ENCODE results near the gene AGXT2. TPM values are rescaled to one million over a fixed set of nuclear protein-coding genes. Genes with fewer than 3 reads are reported as not detected.

AGXT2 gene
- total RNA-seq, 3 donors from 2014 or later (not counting 1 experiment from before 2014, with no cell fraction given) = not detected

DNA sequence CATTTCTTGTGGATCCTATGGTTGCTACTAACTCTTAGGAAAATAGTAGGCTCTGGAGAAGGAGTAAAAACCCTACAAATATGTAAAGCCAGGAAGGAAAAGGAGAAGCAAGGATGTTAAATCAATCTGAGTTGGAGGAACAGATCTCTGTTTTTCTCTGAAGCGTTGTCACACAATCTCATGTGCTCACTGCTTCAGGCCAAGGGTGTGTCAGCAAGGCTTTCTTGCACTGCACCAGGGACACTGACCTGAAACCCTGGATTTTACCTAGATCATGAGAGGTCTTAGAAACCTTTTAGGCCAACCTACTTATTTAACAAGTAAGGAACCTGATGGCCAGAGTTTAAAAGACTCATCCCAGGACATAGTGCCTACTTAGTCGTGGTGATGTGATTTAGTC, 12.5 kb upstream of the AGXT2 start:
- H3K27ac ChIP-seq (ENCODE audit: low read length) = no peak overlapping the region
- TF ChIP-seq, protein P1, sequence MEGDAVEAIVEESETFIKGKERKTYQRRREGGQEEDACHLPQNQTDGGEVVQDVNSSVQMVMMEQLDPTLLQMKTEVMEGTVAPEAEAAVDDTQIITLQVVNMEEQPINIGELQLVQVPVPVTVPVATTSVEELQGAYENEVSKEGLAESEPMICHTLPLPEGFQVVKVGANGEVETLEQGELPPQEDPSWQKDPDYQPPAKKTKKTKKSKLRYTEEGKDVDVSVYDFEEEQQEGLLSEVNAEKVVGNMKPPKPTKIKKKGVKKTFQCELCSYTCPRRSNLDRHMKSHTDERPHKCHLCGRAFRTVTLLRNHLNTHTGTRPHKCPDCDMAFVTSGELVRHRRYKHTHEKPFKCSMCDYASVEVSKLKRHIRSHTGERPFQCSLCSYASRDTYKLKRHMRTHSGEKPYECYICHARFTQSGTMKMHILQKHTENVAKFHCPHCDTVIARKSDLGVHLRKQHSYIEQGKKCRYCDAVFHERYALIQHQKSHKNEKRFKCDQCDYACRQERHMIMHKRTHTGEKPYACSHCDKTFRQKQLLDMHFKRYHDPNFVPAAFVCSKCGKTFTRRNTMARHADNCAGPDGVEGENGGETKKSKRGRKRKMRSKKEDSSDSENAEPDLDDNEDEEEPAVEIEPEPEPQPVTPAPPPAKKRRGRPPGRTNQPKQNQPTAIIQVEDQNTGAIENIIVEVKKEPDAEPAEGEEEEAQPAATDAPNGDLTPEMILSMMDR (IDR thresholded peaks at IDR 0.05) = no peak
- WGBS (ENCODE audit: insufficient coverage) = 95% methylated on average over 2 of the region's 2 CpGs
- ATAC-seq (no peak), DNase-seq (no peak)
- Mint-ChIP-seq H3K27ac (no peak overlapping the region), H3K36me3 (no peaks in the 10 kb centered on the region), H3K27me3 (ENCODE audit: low read depth in 2 of 2) (peaks cover 0 to 3% of the 10 kb centered on the region in 2 donors), H3K4me3 (no peak overlapping the region), H3K4me1 (no peaks in the 10 kb centered on the region), H3K9me3 (no peaks in the 10 kb centered on the region)
- no peak overlapping the region for H3K4me3 ChIP-seq (ENCODE audit: low read length)
- intact Hi-C loops (cut with micrococcal nuclease) = no loop called here
- H3K36me3 ChIP-seq (ENCODE audit: control insufficient read depth, insufficient read depth, low read length) = no peaks in the 10 kb centered on the region
- H3K9me3 ChIP-seq (ENCODE audit: control insufficient read depth, insufficient read depth, low read length) = no peaks in the 10 kb centered on the region
- H3K27me3 ChIP-seq (ENCODE audit: control insufficient read depth, insufficient read depth, low read length) = no peaks in the 10 kb centered on the region
- H3K4me1 ChIP-seq (ENCODE audit: control insufficient read depth, insufficient read depth, low read length) = no peaks in the 10 kb centered on the region

DNA sequence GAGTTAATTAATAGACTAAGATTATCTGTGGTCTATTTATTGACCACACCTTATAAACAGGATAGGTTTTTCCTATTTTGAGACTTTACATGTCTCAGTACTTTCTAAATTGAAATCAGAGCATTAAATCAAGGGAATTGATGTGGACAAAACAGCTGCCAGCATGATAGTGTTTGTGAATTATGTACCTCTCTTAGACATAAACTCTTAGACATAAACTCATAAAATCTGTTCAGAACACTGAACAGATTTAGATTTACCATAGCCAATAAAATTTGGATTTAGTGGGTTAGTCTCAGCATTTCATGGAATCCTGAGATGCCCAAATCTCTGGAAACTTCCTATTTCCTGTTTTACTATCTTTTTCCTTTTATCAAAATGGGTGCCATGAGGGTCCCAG, 11.5 kb upstream of the AGXT2 start:
- TF ChIP-seq, protein P1 (IDR thresholded peaks at IDR 0.05) = no peak
- Mint-ChIP-seq H3K27me3 (ENCODE audit: low read depth in 2 of 2) (peaks cover 3 to 5% of the 10 kb centered on the region in 2 donors), H3K9me3 (no peaks in the 10 kb centered on the region), H3K27ac (no peak overlapping the region), H3K4me3 (no peak overlapping the region), H3K4me1 (no peaks in the 10 kb centered on the region), H3K36me3 (no peaks in the 10 kb centered on the region)
- Histone ChIP-seq H3K4me1 (ENCODE audit: control insufficient read depth, insufficient read depth, low read length) (no peaks in the 10 kb centered on the region), H3K27me3 (ENCODE audit: control insufficient read depth, insufficient read depth, low read length) (no peaks in the 10 kb centered on the region), H3K9me3 (ENCODE audit: control insufficient read depth, insufficient read depth, low read length) (no peaks in the 10 kb centered on the region), H3K4me3 (ENCODE audit: low read length) (no peak overlapping the region), H3K27ac (ENCODE audit: low read length) (no peak overlapping the region), H3K36me3 (ENCODE audit: control insufficient read depth, insufficient read depth, low read length) (no peaks in the 10 kb centered on the region)
- DNase-seq (no peak), ATAC-seq (no peak)
- intact Hi-C loops (cut with micrococcal nuclease) = no loop called here

DNA sequence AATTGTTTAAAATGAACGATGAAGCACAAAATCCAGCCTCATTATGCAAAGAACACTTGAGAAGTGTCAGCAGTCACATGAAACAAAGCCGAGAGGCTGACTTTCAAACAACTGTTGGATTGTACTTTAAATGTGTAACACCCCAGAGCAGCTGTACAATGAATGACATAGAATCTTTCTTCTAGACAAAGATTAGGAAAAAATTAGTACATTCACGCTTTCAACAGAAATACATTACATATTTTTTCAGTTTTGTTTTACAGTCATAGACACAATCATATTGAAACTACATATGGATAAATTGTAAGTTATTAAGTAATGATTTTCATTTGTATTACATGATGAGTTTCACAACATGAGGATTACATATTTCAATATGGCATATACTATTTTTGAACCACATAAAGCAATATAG, 10.6 kb upstream of the AGXT2 start:
- Mint-ChIP-seq H3K9me3 (no peaks in the 10 kb centered on the region), H3K27ac (no peak overlapping the region), H3K27me3 (ENCODE audit: low read depth in 2 of 2) (peaks cover 0 to 13% of the 10 kb centered on the region in 2 donors), H3K4me3 (no peak overlapping the region), H3K36me3 (no peaks in the 10 kb centered on the region), H3K4me1 (no peaks in the 10 kb centered on the region)
- Histone ChIP-seq H3K4me3 (ENCODE audit: low read length) (no peak overlapping the region), H3K9me3 (ENCODE audit: control insufficient read depth, insufficient read depth, low read length) (no peaks in the 10 kb centered on the region), H3K27me3 (ENCODE audit: control insufficient read depth, insufficient read depth, low read length) (no peaks in the 10 kb centered on the region), H3K27ac (ENCODE audit: low read length) (no peak overlapping the region), H3K36me3 (ENCODE audit: control insufficient read depth, insufficient read depth, low read length) (no peaks in the 10 kb centered on the region), H3K4me1 (ENCODE audit: control insufficient read depth, insufficient read depth, low read length) (no peaks in the 10 kb centered on the region)
- TF ChIP-seq, protein P1 (IDR thresholded peaks at IDR 0.05) = no peak
- 86% methylated on average over 2 of the region's 3 CpGs for WGBS (ENCODE audit: insufficient coverage)
- intact Hi-C loops (cut with micrococcal nuclease) = no loop called here
- ATAC-seq = no peak
- DNase-seq = no peak

DNA sequence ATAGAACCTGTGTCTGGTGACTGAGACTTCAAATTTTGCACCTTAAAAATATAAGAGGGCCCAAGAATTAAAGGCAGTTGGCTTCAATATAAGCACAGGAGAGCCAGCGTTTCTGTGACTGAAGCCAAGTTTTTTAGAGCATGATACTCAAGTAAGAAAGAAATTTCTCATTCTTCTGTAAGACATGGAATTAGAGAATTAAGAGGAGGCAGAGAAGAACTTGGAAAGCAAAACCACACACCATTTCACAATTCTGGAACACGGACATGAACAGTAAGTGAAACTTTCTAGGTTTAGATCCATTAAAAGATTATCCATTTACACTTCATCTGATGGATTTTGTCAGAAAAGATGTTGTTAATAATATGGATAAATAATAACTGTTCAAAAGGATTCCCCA, 8.9 kb upstream of the AGXT2 start:
- Histone ChIP-seq H3K27me3 (ENCODE audit: control insufficient read depth, insufficient read depth, low read length) (no peaks in the 10 kb centered on the region), H3K4me1 (ENCODE audit: control insufficient read depth, insufficient read depth, low read length) (no peaks in the 10 kb centered on the region), H3K4me3 (ENCODE audit: low read length) (no peak overlapping the region), H3K27ac (ENCODE audit: low read length) (no peak overlapping the region), H3K36me3 (ENCODE audit: control insufficient read depth, insufficient read depth, low read length) (no peaks in the 10 kb centered on the region), H3K9me3 (ENCODE audit: control insufficient read depth, insufficient read depth, low read length) (no peaks in the 10 kb centered on the region)
- Mint-ChIP-seq H3K4me3 (no peak overlapping the region), H3K9me3 (no peaks in the 10 kb centered on the region), H3K27me3 (ENCODE audit: low read depth in 2 of 2) (peaks cover 0 to 13% of the 10 kb centered on the region in 2 donors), H3K36me3 (no peaks in the 10 kb centered on the region), H3K4me1 (no peaks in the 10 kb centered on the region), H3K27ac (no peak overlapping the region)
- TF ChIP-seq, protein P1 (IDR thresholded peaks at IDR 0.05) = no peak
- DNase-seq (no peak), ATAC-seq (no peak)
- 73% methylated on average over 1 of the region's 2 CpGs for WGBS (ENCODE audit: insufficient coverage)
- intact Hi-C loops (cut with micrococcal nuclease) = no loop called here
